ENCODE data around the gene PMEPA1.

The PMEPA1 gene

DNA sequence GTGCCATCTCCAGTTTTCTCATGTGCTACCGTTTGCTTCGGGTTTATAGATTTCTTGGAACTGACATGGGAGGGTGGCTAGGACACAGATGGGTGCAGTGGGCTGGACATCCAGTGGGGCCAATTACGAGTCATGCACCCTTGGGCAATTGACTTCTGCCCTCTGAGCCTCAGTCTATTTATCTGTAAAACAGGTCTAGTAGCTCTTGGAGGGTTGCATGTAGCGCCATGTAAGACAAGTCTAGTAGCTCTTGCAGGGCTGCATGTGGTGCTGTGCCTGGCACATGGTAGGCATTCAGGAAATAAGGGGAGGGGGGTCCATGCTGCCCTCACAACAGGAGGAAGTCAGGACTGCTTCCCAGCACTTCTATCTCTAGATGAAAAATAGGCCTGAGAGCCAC is 15.3 kb downstream of the PMEPA1 start:
- TF ChIP-seq, protein P1, sequence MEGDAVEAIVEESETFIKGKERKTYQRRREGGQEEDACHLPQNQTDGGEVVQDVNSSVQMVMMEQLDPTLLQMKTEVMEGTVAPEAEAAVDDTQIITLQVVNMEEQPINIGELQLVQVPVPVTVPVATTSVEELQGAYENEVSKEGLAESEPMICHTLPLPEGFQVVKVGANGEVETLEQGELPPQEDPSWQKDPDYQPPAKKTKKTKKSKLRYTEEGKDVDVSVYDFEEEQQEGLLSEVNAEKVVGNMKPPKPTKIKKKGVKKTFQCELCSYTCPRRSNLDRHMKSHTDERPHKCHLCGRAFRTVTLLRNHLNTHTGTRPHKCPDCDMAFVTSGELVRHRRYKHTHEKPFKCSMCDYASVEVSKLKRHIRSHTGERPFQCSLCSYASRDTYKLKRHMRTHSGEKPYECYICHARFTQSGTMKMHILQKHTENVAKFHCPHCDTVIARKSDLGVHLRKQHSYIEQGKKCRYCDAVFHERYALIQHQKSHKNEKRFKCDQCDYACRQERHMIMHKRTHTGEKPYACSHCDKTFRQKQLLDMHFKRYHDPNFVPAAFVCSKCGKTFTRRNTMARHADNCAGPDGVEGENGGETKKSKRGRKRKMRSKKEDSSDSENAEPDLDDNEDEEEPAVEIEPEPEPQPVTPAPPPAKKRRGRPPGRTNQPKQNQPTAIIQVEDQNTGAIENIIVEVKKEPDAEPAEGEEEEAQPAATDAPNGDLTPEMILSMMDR (IDR thresholded peaks at IDR 0.05; ENCODE audit: low read depth, low read length), result no peak

DNA sequence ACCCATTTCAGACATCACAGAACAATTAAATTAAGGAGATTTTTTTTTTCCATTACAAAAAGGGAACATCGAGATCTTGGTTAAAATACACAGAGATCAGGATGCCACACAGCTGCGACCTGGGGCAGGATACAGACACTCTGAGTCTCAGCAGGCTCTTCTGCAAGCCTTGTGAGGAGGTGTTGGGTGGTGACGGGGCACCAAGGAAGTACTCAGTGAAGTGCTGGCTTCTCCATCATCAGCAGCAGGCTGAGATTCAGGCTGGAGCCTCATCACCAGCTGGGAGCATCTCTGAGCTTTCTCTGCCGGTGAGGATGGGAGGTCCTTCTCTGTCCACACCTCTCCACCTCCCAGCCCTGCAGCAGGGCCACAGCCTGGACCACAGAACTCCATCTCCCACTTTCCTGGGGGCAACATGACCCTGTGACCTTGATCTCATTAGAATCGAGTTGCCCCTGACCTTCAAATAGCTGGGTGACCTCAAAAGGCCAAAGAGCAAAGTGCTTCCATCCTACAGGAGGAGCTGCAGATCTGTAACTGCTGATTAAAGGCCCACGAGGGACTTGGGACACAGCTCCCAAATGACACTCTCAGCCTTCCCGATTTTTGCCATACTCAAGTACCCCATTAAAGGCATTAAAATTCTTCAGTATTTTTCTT is 16.0 kb downstream of the PMEPA1 start:
- DNase-seq (ENCODE audit: extremely low read depth, low read depth), result no peak
- TF ChIP-seq, protein P1 (IDR thresholded peaks at IDR 0.05; ENCODE audit: low read depth, low read length), result no peak

More for the DNA sequence above, 15.3 kb downstream of the PMEPA1 start:
- DNase-seq (ENCODE audit: extremely low read depth, low read depth), result no peak

DNA sequence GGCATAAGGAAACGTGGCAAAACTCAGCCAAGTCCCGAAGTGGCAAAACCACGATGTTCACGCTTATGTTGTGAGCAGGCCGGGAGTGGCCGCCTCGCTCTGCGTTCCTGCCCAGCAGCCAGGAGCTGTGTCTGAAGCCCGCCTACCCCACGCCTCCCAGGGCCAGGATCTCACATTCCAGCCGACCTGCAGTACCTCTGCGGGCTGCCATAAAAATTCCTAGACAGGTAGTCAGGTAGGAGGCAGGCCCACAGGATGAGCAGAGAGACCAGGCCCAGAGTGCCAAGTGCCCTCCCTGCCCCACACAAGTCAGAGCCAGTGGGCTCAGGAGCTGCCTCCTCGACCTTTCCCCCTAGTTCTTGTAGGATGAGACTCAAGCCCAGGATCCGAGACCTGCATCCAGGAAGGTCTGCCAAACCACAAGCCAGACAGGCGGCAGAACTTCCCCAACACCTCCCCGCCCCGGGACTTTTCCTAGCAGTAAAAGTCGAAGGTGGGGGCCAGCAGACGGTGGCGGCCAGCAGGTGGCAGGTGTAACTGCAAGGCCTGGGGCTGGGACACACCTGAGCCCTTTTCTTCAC is 16.7 kb downstream of the PMEPA1 start:
- DNase-seq (ENCODE audit: extremely low read depth, low read depth), result no peak

DNA sequence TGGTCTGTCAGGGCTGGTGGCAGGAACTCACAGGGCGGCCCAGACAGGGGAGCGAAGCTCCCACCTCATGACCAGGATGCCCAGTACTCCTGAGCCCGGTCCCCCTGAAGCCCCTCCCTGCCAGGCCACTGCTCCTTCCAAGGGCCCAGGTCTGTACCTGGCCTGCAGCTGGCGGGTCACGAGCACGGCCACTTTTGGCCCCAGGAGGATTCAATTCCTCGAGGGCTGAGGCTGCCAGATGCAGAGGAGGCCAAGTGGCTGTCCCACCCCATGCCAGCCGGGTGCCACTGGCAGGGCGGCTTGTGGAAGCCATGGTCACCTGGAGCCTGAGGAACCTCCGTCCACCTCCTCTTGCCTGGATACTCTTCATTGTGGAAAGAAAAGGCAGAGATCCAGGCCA is 17.4 kb downstream of the PMEPA1 start:
- no peak for DNase-seq (ENCODE audit: extremely low read depth, low read depth)
- TF ChIP-seq, protein P1 (IDR thresholded peaks at IDR 0.05; ENCODE audit: low read depth, low read length), result no peak

More for the DNA sequence above, 16.7 kb downstream of the PMEPA1 start:
- TF ChIP-seq, protein P1 (IDR thresholded peaks at IDR 0.05; ENCODE audit: low read depth, low read length), result no peak

DNA sequence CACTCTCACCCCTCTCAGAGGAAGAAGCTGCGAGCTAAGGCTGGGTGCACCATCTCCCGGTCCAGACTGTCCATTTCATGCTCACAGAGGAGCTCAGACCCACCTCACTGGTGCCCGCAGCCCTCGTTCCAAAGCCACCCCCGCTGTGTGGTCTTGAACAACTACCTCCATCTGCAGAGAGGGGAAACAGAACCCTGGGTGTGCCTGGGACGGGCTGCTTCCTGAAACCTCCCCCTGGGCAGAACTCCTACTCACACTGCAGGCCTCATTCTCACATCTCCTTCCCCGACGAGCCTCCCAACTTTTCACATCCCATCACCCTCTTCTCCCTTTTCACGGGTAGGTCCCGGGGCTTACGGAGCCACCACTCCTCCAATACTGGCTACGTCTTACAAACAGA is 18.1 kb downstream of the PMEPA1 start:
- no peak for DNase-seq (ENCODE audit: extremely low read depth, low read depth)
- TF ChIP-seq, protein P1 (IDR thresholded peaks at IDR 0.05; ENCODE audit: low read depth, low read length), result no peak

DNA sequence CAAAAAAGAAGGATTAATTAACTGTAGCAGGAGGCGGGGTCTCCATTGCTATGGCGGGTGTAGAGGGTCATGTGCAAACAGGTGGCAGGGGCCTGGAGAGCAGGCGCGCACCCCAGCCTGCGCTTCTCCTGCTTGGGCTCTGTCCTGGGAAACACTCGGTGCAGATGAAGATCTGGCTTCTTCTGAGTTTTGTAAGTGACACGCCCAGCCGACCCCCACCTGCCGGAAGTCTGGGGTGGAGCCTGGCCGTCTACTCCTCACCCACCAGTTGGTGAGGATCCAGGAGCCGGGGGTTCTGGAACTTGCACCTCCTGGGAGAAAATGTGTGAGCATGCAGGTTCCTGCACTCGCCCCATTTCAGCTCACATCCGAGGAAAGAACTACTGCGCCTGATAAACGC is 19.3 kb downstream of the PMEPA1 start:
- TF ChIP-seq, protein P1 (IDR thresholded peaks at IDR 0.05; ENCODE audit: low read depth, low read length), result no peak
- no peak for DNase-seq (ENCODE audit: extremely low read depth, low read depth)

DNA sequence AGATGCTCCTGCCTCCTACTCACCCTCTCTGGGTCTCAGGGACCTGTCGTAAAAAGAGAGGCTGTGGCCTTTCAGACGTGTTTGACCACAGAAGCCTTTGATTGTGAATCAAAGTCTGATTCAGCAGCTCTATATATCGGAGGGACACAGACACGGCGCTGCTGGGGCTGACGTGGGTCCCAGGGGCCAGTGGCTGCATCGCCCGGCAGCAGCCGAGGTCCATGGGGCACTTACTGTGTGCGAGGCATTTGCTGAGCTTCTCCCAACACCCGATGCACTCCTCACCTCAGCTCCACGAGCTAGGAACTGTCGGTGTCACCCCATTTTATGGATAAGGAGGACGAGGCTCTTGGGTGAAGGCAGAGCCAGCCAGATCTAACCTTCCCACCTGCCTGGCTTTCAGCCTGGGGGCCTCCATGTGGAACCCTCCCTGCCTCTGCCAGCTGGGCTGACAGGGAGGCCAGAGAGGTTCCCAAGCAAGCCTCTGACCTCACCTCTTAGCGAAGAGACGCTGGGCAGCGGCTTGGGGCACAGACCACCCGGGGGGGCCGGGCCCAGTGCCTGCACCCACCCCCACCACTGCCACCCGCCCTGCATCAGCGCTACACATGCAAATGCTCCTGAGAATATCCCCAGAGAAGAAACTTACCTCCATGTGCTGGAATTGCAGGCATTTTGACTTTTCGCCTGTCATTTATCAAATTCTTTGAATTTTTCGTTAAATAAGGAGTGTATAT is 19.9 kb downstream of the PMEPA1 start:
- no peak for DNase-seq (ENCODE audit: extremely low read depth, low read depth)
- TF ChIP-seq, protein P1 (IDR thresholded peaks at IDR 0.05; ENCODE audit: low read depth, low read length), result no peak

Measured in AG09319 (cell line).